Measurements from ENCODE around the gene MDP1. TPM values are rescaled to one million over a fixed set of nuclear protein-coding genes. Genes with fewer than 3 reads are reported as not detected.

Gene MDP1
- total RNA-seq, 4 donors from 2014 or later, result 1.4 to 12.4 (median 8.6) TPM

GRCh38 chr14:24194186-24194872 lies 21.5 kb downstream of the MDP1 start:
- Histone ChIP-seq H3K36me3 (peaks cover 6 to 44% (median 16%) of the 10 kb centered on the region in 3 donors), H3K27me3 (no peaks in the 10 kb centered on the region), H3K27ac (peak overlapping the region; percentile 91 to 99 (median 96)), H3K9me3 (no peaks in the 10 kb centered on the region), H3K4me3 (peak overlapping the region; percentile 72 to 100 (median 88)), H3K4me1 (peaks cover 18 to 64% (median 20%) of the 10 kb centered on the region in 3 donors)
- intact Hi-C loops (cut with DNase I), result no loop called here
- DNase-seq, result no peak
- WGBS, 2 donors, result 83 to 84% methylated on average over 7 of the region's 7 CpGs
- TF ChIP-seq POLR2A (IDR thresholded peaks at IDR 0.05), result no peak
- no peak for TF ChIP-seq CTCF (IDR thresholded peaks at IDR 0.05)

GRCh38 chr14:24192933-24193332 lies 22.9 kb downstream of the MDP1 start:
- Histone ChIP-seq H3K4me3 (no peak overlapping the region), H3K36me3 (peaks cover 6 to 37% (median 16%) of the 10 kb centered on the region in 3 donors), H3K9me3 (no peaks in the 10 kb centered on the region), H3K4me1 (peaks cover 21 to 66% (median 26%) of the 10 kb centered on the region in 3 donors), H3K27me3 (no peaks in the 10 kb centered on the region), H3K27ac (no peak overlapping the region)
- intact Hi-C loops (cut with DNase I), result no loop called here
- no peak for DNase-seq
- no peak for TF ChIP-seq POLR2A (IDR thresholded peaks at IDR 0.05)
- no peak for TF ChIP-seq CTCF (IDR thresholded peaks at IDR 0.05)
- 89 to 93% methylated on average over 15 of the region's 15 CpGs for WGBS, 2 donors

- Histone ChIP-seq H3K9me3 (no peaks in the 10 kb centered on the region), H3K27me3 (no peaks in the 10 kb centered on the region), H3K4me3 (no peak overlapping the region), H3K4me1 (peaks cover 12 to 55% (median 24%) of the 10 kb centered on the region in 3 donors), H3K36me3 (peaks cover 16 to 58% (median 16%) of the 10 kb centered on the region in 3 donors), H3K27ac (no peak overlapping the region)
- intact Hi-C loops (cut with DNase I), result no loop called here
- WGBS, 2 donors, result 85 to 90% methylated on average over 7 to 8 of the region's 10 CpGs
- TF ChIP-seq POLR2A (IDR thresholded peaks at IDR 0.05) (no peak), CTCF (IDR thresholded peaks at IDR 0.05) (no peak)
- DNase-seq, result no peak
Observed at GRCh38 chr14:24190416-24190815, 25.4 kb downstream of the MDP1 start.

GRCh38 chr14:24189460-24189859 lies 26.4 kb downstream of the MDP1 start:
- DNase-seq, result no peak
- WGBS, 2 donors, result 87 to 91% methylated on average over 8 to 9 of the region's 9 CpGs

More at GRCh38 chr14:24189460-24189859, 26.4 kb downstream of the MDP1 start:
- Histone ChIP-seq H3K36me3 (peaks cover 18 to 67% (median 20%) of the 10 kb centered on the region in 3 donors), H3K9me3 (no peaks in the 10 kb centered on the region), H3K27ac (peak overlapping the region in 1 of 4 donors; percentile 87), H3K27me3 (no peaks in the 10 kb centered on the region), H3K4me3 (no peak overlapping the region), H3K4me1 (peaks cover 5 to 49% (median 19%) of the 10 kb centered on the region in 3 donors)
- intact Hi-C loops (cut with DNase I), result no loop called here
- TF ChIP-seq CTCF (IDR thresholded peaks at IDR 0.05), result no peak
- TF ChIP-seq POLR2A (IDR thresholded peaks at IDR 0.05), result no peak

All from esophagus squamous epithelium (tissue), 5 donors.